Activated T-helper 1 cell treated with anti-CD3 and anti-CD28 coated beads, Interleukin-12 subunit alpha, Interleukin-12 subunit beta, Interleukin-2, Interleukin-4 antibody, amounts not matched to agents 30 ng/mL and 10 ng/mL and 1 ng/mL, durations not matched to agents 14 hours and 24 hours and 36 hours (primary cell): Measurements from ENCODE around the gene ACO2. TPM values are rescaled to one million over a fixed set of nuclear protein-coding genes. Genes with fewer than 3 reads are reported as not detected.
"Not testable (repeated sequence)": the region's sequence is repeated elsewhere in the genome, so short reads cannot be mapped to it uniquely, and the experiment has no call there.

Experiments used
- DNase-seq: peaks from one replicate; pipeline ENCODE4 v3.0.0; 2021; ENCODE audit warnings: low spot score
- H3K27ac Mint-ChIP-seq: one replicate; pipeline ENCODE4 v1.8.0; 2021; ENCODE audit warnings: mild to moderate bottlenecking, mixed read lengths
- H3K27me3 Mint-ChIP-seq: one replicate; pipeline ENCODE4 v1.8.0; 2022; ENCODE audit warnings: mild to moderate bottlenecking, moderate library complexity, mixed read lengths; ENCODE audit not compliant: insufficient read depth
- H3K36me3 Mint-ChIP-seq: one replicate; pipeline ENCODE4 v1.8.0; 2021; ENCODE audit warnings: low read depth, mixed read lengths
- H3K4me1 Mint-ChIP-seq: one replicate; pipeline ENCODE4 v1.8.0; 2021; ENCODE audit warnings: low read depth, mixed read lengths
- H3K4me3 Mint-ChIP-seq: one replicate; pipeline ENCODE4 v1.8.0; 2021; ENCODE audit warnings: mild to moderate bottlenecking, moderate library complexity, mixed read lengths
- H3K9me3 Mint-ChIP-seq: one replicate; pipeline ENCODE4 v1.8.0; 2021; ENCODE audit warnings: mixed read lengths
- intact Hi-C: fragments of 100-400 bp; cut with micrococcal nuclease; formaldehyde crosslinking; loops from one replicate; pipeline ENCODE4 v1.15.1; 2024
- total RNA-seq: library from RNA; stranded (reverse); gene quantifications from 2 replicates; pipeline ENCODE4 v1.2.3, GENCODE V29; 2022

Gene ACO2
- total RNA-seq, 1 donor from 2014 or later, result 101 TPM

- no peaks in the 10 kb centered on the region for H3K4me1 Mint-ChIP-seq
- H3K36me3 Mint-ChIP-seq, result no peaks in the 10 kb centered on the region
- no peak for DNase-seq
- no peak overlapping the region for H3K27ac Mint-ChIP-seq
- intact Hi-C loops, result no loop called here
- H3K27me3 Mint-ChIP-seq, result peaks cover 7% of the 10 kb centered on the region
- no peaks in the 10 kb centered on the region for H3K9me3 Mint-ChIP-seq
- no peak overlapping the region for H3K4me3 Mint-ChIP-seq
Observed at GRCh38 chr22:41551877-41552582, 83.1 kb downstream of the ACO2 start.

GRCh38 chr22:41555325-41555982 is 86.5 kb downstream of the ACO2 start:
- no peak overlapping the region for H3K4me3 Mint-ChIP-seq
- intact Hi-C loops, result no loop called here
- H3K9me3 Mint-ChIP-seq, result no peaks in the 10 kb centered on the region
- H3K27me3 Mint-ChIP-seq, result peaks cover 18% of the 10 kb centered on the region
- no peak for DNase-seq
- H3K4me1 Mint-ChIP-seq, result no peaks in the 10 kb centered on the region
- no peaks in the 10 kb centered on the region for H3K36me3 Mint-ChIP-seq
- no peak overlapping the region for H3K27ac Mint-ChIP-seq

DNA sequence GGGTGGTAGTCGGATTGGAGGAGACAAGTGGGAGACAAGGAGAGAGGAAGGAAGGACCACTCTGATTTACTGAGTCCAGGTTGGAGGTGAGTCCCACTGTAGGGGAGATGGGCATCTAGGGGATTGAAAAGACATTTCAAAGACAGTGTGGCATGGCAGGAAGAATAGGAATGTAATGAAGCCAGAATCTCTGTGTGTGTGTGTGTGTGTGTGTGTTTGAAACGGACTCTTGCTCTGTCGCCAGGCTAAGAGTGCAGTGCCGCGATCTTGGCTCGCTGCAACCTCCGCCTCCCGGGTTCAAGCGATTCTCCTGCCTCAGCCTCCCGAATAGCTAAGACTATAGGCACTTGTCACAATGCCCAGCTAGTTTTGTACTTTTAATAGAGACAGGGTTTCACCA is 87.6 kb downstream of the ACO2 start:
- no peak for DNase-seq
- H3K9me3 Mint-ChIP-seq, result no peaks in the 10 kb centered on the region
- peaks cover 22% of the 10 kb centered on the region for H3K27me3 Mint-ChIP-seq
- intact Hi-C loops, result no loop called here
- H3K4me3 Mint-ChIP-seq, result no peak overlapping the region
- H3K4me1 Mint-ChIP-seq, result no peaks in the 10 kb centered on the region
- H3K36me3 Mint-ChIP-seq, result no peaks in the 10 kb centered on the region
- H3K27ac Mint-ChIP-seq, result no peak overlapping the region

- H3K27ac Mint-ChIP-seq, result no peak overlapping the region
- H3K36me3 Mint-ChIP-seq, result no peaks in the 10 kb centered on the region
- H3K27me3 Mint-ChIP-seq, result peaks cover 22% of the 10 kb centered on the region
- intact Hi-C loops, result no loop called here
- no peak for DNase-seq
- H3K4me1 Mint-ChIP-seq, result no peaks in the 10 kb centered on the region
- H3K4me3 Mint-ChIP-seq, result no peak overlapping the region
- H3K9me3 Mint-ChIP-seq, result no peaks in the 10 kb centered on the region
Observed at GRCh38 chr22:41557401-41558240, 88.7 kb downstream of the ACO2 start.

DNA sequence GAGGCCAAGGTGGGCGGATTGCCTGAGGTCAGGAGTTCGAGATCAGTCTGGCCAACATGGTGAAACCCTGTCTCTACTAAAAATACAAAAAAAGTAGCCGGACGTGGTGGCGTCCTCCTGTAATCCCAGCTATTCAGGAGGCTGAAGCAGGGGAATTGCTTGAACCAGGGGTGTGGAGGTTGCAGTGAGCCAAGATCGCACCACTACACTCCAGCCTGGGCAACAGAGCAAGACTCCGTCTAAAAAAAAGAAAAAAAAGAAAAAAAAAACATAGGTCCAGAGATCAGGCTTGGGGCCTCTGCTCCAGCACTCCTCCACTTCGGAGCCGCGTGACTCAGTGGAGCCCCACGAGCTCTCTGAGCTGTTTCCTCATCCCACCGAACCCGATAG is 89.3 kb downstream of the ACO2 start:
- intact Hi-C loops, H3K9me3 Mint-ChIP-seq, H3K4me3 Mint-ChIP-seq, H3K27ac Mint-ChIP-seq, H3K4me1 Mint-ChIP-seq, DNase-seq, H3K36me3 Mint-ChIP-seq: not testable (repeated sequence)
- peaks cover 23% of the 10 kb centered on the region for H3K27me3 Mint-ChIP-seq

GRCh38 chr22:41560095-41560471 is 91.2 kb downstream of the ACO2 start:
- Mint-ChIP-seq H3K27me3 (peaks cover 23% of the 10 kb centered on the region), H3K9me3 (no peaks in the 10 kb centered on the region), H3K27ac (no peak overlapping the region), H3K4me1 (no peaks in the 10 kb centered on the region), H3K4me3 (no peak overlapping the region), H3K36me3 (no peaks in the 10 kb centered on the region)
- no peak for DNase-seq
- intact Hi-C loops, result no loop called here

GRCh38 chr22:41561335-41561734 is 92.4 kb downstream of the ACO2 start:
- intact Hi-C loops, result no loop called here
- H3K27ac Mint-ChIP-seq, result no peak overlapping the region

DNA sequence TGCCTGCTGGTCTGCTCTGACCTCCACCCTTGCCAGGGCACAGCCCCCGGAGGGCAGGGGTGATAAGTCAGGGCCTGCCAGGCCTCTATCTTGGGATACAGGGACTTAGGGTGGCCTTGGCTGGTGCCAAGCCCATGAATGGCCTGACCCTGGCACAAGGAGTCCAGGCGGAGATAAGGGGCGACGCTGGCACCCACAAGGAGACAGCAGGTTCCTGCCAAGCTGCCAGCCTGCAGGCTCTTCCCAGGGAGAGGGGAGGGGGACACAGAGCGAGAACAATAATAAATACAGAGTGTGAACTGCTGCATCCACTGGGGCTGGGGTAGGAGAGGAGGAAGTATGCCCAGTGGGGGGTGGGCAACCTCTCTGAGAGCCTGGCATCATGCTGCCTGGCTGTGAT is 92.9 kb downstream of the ACO2 start:
- H3K27ac Mint-ChIP-seq, result no peak overlapping the region
- no peaks in the 10 kb centered on the region for H3K9me3 Mint-ChIP-seq
- peaks cover 25% of the 10 kb centered on the region for H3K27me3 Mint-ChIP-seq
- H3K36me3 Mint-ChIP-seq, result no peaks in the 10 kb centered on the region
- peaks cover 5% of the 10 kb centered on the region for H3K4me1 Mint-ChIP-seq
- no peak for DNase-seq
- H3K4me3 Mint-ChIP-seq, result no peak overlapping the region
- intact Hi-C loops, result no loop called here

More at GRCh38 chr22:41561335-41561734, 92.4 kb downstream of the ACO2 start:
- no peak for DNase-seq
- Mint-ChIP-seq H3K4me1 (peaks cover 5% of the 10 kb centered on the region), H3K27me3 (peaks cover 25% of the 10 kb centered on the region), H3K4me3 (no peak overlapping the region), H3K9me3 (no peaks in the 10 kb centered on the region), H3K36me3 (no peaks in the 10 kb centered on the region)

DNA sequence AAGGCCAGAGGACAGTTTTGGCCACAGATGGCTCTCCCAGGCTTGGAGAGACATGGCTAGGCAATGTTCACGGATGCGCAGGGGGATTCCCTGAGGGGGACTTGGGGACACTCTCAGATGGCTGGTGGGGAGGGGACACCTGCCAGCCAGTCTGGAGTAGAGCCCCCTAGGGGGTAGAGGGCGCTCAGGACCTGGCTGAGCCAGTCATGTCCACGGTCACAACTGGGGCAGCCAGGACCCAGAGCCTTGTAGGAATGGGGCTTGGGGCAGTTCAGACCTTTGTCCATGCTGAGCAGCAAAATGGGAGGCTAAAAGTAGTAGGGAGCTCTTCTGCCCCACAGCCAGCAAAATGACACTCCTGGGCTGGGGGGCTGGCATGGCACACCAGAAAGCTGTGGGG is 93.5 kb downstream of the ACO2 start:
- Mint-ChIP-seq H3K36me3 (no peaks in the 10 kb centered on the region), H3K4me1 (peaks cover 5% of the 10 kb centered on the region), H3K9me3 (no peaks in the 10 kb centered on the region), H3K27ac (no peak overlapping the region), H3K4me3 (no peak overlapping the region), H3K27me3 (peaks cover 27% of the 10 kb centered on the region)
- DNase-seq, result no peak
- intact Hi-C loops, result no loop called here

DNA sequence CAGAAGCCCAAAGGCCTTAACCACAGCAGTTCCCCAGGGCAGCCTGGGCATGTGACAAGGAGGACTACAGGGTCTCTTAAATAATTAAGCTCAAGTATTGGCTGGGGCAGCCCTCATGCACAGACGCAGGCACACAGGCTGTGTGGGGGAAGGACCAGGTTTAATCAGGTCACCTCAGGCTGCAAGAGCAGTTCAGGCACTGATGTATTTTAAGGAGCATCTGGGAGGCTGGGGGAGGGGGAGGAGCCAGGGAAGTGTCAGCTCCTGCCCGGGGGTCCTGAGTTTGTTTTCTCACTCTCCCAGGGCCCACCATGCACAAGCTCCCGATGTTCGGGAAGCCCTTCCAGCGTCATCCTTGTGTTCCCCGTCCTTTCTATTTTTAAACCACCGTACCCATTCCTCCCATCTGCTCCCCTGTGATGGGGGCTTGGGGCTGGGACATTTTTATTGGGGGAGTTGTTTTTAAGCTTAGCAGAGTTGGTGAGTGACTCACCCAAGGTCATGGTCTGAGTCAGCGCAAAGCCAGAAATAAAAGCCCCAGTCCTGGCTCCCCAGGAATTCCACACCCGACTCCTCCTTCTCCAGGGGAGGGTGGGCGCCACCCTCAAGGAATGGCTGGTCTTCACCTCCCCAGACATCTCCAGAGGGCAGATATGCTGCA is 94.3 kb downstream of the ACO2 start:
- no peak for DNase-seq
- intact Hi-C loops, result no loop called here
- H3K27ac Mint-ChIP-seq, result no peak overlapping the region
- H3K36me3 Mint-ChIP-seq, result no peaks in the 10 kb centered on the region
- H3K27me3 Mint-ChIP-seq, result peaks cover 26% of the 10 kb centered on the region
- H3K9me3 Mint-ChIP-seq, result no peaks in the 10 kb centered on the region
- no peak overlapping the region for H3K4me3 Mint-ChIP-seq
- peaks cover 5% of the 10 kb centered on the region for H3K4me1 Mint-ChIP-seq

GRCh38 chr22:41564563-41564962 is 95.6 kb downstream of the ACO2 start:
- Mint-ChIP-seq H3K4me1 (peaks cover 5% of the 10 kb centered on the region), H3K4me3 (no peak overlapping the region), H3K27ac (no peak overlapping the region), H3K9me3 (no peaks in the 10 kb centered on the region), H3K27me3 (peaks cover 21% of the 10 kb centered on the region), H3K36me3 (no peaks in the 10 kb centered on the region)
- DNase-seq, result no peak
- intact Hi-C loops, result no loop called here

DNA sequence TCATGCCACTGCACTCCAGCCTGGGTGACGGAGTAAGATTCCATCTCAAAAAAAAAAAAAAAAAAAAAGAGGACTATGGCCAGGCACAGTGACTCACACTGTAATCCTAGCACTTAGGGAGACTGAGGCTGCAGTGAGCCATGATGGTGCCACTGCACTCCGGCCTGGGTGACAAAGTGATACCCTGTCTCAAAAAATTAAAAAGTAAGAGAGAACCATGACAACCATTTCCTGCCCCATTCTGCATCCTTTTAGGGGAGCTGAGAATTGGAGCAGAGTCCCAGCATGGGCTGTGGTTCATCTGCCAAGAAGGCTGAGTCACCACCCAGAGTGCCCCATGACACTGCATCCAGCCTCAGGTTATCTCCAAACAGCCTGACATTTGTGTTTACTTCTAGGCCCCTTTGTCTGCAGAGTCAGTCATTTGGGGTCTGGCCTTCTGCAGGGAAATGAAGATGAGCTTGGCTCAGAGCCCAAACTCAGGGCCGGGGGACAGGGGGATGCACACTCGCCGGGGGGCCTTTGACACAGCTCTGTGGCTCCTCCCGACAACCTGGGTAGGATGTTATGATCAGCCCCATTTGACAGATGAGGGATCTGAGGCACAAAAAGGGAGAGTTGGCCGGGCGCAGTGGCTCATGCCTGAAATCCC is 96.6 kb downstream of the ACO2 start:
- Mint-ChIP-seq H3K27me3 (peaks cover 14% of the 10 kb centered on the region), H3K9me3 (no peaks in the 10 kb centered on the region), H3K4me1 (peaks cover 5% of the 10 kb centered on the region), H3K27ac (peak overlapping the region; percentile 9), H3K36me3 (no peaks in the 10 kb centered on the region), H3K4me3 (no peak overlapping the region)
- intact Hi-C loops, result no loop called here
- DNase-seq, result peak; percentile 16
